K562 (cell line): ENCODE data around the gene DNAH10.

ENCODE experiments used
- CREM ChIP-seq: IDR thresholded peaks from 2 replicates; pipeline ENCODE4 v1.6.1; 2014; ENCODE audit warnings: antibody characterized with exemption, low read depth
- HDAC2 ChIP-seq: fragments of 450-650 bp; IDR thresholded peaks from 2 replicates; pipeline ENCODE4 v1.6.1; 2016; ENCODE audit warnings: mild to moderate bottlenecking
- MYNN ChIP-seq, 2 experiments: sonication (generic); formaldehyde crosslinking in 1 of 2; IDR thresholded peaks; 2 replicates each; pipeline versions ENCODE4 v1.5.0 to v1.6.1; 2016 to 2020; ENCODE audit warnings: antibody characterized with exemption in 1 of 2, missing genetic modification reagents in 1 of 2
- NR2C1 ChIP-seq, 2 experiments: fragments of 450-650 bp; IDR thresholded peaks; 2 replicates each; pipeline ENCODE4 v1.6.1; 2017; ENCODE audit warnings: mild to moderate bottlenecking in 2 of 2, antibody characterized with exemption in 1 of 2, inconsistent platforms in 1 of 2, missing compliant biosample characterization in 1 of 2, missing genetic modification characterization in 1 of 2
- TAF1 ChIP-seq: IDR thresholded peaks from 2 replicates; pipeline ENCODE4 v1.6.1; 2011; ENCODE audit warnings: mild to moderate bottlenecking, low read length, moderate library complexity; ENCODE audit not compliant: insufficient read depth, control insufficient read depth, severe bottlenecking; ENCODE audit errors: extremely low read depth

GRCh38 chr12:123894823-123895345, 132.8 kb downstream of the DNAH10 start:
- TF ChIP-seq CREM, result no peak
- no peak for TF ChIP-seq MYNN (IDR thresholded peaks at IDR 0.05)
- TF ChIP-seq MYNN (CRISPR knock-in tag; IDR thresholded peaks at IDR 0.05), result no peak
- no peak for TF ChIP-seq TAF1
- TF ChIP-seq NR2C1 (IDR thresholded peaks at IDR 0.05), result no peak
- TF ChIP-seq NR2C1 (tag; IDR thresholded peaks at IDR 0.05), result no peak
- TF ChIP-seq HDAC2, result no peak
